Measurements from ENCODE around the gene PTPRZ1.

DNA sequence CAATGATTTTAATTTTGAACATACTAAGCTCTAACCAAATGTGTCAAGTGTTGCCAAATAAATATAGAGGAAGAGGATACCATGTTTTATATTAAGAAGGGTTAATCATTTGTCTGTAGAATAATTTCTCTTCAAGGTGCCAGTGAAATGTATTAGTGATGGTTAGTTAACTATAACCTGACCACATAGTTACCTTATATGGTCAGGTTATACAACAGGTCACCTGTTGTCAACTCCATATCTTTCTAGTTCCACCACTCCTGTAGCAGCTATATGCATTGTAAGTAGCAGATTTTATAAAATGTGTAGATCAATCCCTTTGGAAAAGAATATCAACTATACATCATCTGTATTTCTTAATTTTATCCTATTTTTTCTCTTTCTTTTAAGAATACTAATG is 35.1 kb downstream of the PTPRZ1 start:
- TF ChIP-seq FOXJ3 (CRISPR knock-in tag; IDR thresholded peaks at IDR 0.05) (no peak), POLR2AphosphoS5 (IDR thresholded peaks at IDR 0.05; ENCODE audit: low read depth, low read length) (no peak), TAF1 (IDR thresholded peaks at IDR 0.05; ENCODE audit: borderline replicate concordance, low read depth, low read length) (no peak), CTCF (IDR thresholded peaks at IDR 0.05) (no peak), YY1 (IDR thresholded peaks at IDR 0.05; ENCODE audit: low read depth) (no peak), EP300 (IDR thresholded peaks at IDR 0.05; ENCODE audit: borderline replicate concordance in 1 of 2, low read depth in 1 of 2, low read length in 1 of 2) (no peak), CHD2 (IDR thresholded peaks at IDR 0.05; ENCODE audit: low read length, partially characterized antibody) (no peak), SMC3 (IDR thresholded peaks at IDR 0.05; ENCODE audit: low read depth, low read length) (no peak), RCOR1 (IDR thresholded peaks at IDR 0.05; ENCODE audit: low read length) (no peak), EZH2phosphoT487 (IDR thresholded peaks at IDR 0.05; ENCODE audit: borderline replicate concordance, low read depth) (no peak), USF1 (IDR thresholded peaks at IDR 0.05; ENCODE audit: borderline replicate concordance, low read depth) (no peak), IRF3 (IDR thresholded peaks at IDR 0.05; ENCODE audit: low read depth, low read length) (no peak)
- TF ChIP-seq, protein P1, sequence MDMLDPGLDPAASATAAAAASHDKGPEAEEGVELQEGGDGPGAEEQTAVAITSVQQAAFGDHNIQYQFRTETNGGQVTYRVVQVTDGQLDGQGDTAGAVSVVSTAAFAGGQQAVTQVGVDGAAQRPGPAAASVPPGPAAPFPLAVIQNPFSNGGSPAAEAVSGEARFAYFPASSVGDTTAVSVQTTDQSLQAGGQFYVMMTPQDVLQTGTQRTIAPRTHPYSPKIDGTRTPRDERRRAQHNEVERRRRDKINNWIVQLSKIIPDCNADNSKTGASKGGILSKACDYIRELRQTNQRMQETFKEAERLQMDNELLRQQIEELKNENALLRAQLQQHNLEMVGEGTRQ (IDR thresholded peaks at IDR 0.05; ENCODE audit: borderline replicate concordance, low read depth, low read length): no peak
